BLaER1 (cell line): ENCODE results near the gene NFKBIB.
A peak's percentile ranks its signal among the peaks of the same experiment; 100 is the strongest.
"Not testable (repeated sequence)": the region's sequence is repeated elsewhere in the genome, so short reads cannot be mapped to it uniquely, and the experiment has no call there.

Source experiments
- H3K27ac ChIP-seq: shearing (Covaris generic); formaldehyde crosslinking; 2 replicates; pipeline ENCODE4 v1.8.1; 2022
- H3K27me3 ChIP-seq: shearing (Covaris generic); formaldehyde crosslinking; 2 replicates; pipeline ENCODE4 v1.8.1; 2022
- H3K36me3 ChIP-seq: shearing (Covaris generic); formaldehyde crosslinking; 2 replicates; pipeline ENCODE4 v1.8.1; 2022
- H3K4me1 ChIP-seq: shearing (Covaris generic); formaldehyde crosslinking; 2 replicates; pipeline ENCODE4 v1.8.1; 2022
- H3K4me2 ChIP-seq: shearing (Covaris generic); formaldehyde crosslinking; 2 replicates; pipeline ENCODE4 v1.8.1; 2022
- H3K4me3 ChIP-seq: shearing (Covaris generic); formaldehyde crosslinking; 2 replicates; pipeline ENCODE4 v1.8.1; 2022
- H3K9ac ChIP-seq: shearing (Covaris generic); formaldehyde crosslinking; 2 replicates; pipeline ENCODE4 v1.8.1; 2022
- H3K9me3 ChIP-seq: shearing (Covaris generic); formaldehyde crosslinking; 2 replicates; pipeline ENCODE4 v1.8.1; 2022
- H4K20me1 ChIP-seq: shearing (Covaris generic); formaldehyde crosslinking; 2 replicates; pipeline ENCODE4 v1.8.1; 2022
- Cebpa-rat ChIP-seq: shearing (Covaris generic); IDR thresholded peaks from 2 replicates; pipeline ENCODE4 v1.8.1; 2022

NFKBIB gene

GRCh38 chr19:38875656-38876395, 23.9 kb upstream of the NFKBIB start:
- no peaks in the 10 kb centered on the region for H3K27me3 ChIP-seq
- no peak overlapping the region for H3K4me3 ChIP-seq
- H3K27ac ChIP-seq = peak overlapping the region; percentile 100
- no peak for TF ChIP-seq Cebpa-rat
- H3K4me2 ChIP-seq = peak overlapping the region; percentile 100
- H3K4me1 ChIP-seq = peaks cover 94% of the 10 kb centered on the region
- H3K9me3 ChIP-seq = no peaks in the 10 kb centered on the region
- no peaks in the 10 kb centered on the region for H3K36me3 ChIP-seq
- 0 out of 2 replicates have a peak overlapping the region, but pooled peaks have one; percentile 28 for H3K9ac ChIP-seq
- no peaks in the 10 kb centered on the region for H4K20me1 ChIP-seq

DNA sequence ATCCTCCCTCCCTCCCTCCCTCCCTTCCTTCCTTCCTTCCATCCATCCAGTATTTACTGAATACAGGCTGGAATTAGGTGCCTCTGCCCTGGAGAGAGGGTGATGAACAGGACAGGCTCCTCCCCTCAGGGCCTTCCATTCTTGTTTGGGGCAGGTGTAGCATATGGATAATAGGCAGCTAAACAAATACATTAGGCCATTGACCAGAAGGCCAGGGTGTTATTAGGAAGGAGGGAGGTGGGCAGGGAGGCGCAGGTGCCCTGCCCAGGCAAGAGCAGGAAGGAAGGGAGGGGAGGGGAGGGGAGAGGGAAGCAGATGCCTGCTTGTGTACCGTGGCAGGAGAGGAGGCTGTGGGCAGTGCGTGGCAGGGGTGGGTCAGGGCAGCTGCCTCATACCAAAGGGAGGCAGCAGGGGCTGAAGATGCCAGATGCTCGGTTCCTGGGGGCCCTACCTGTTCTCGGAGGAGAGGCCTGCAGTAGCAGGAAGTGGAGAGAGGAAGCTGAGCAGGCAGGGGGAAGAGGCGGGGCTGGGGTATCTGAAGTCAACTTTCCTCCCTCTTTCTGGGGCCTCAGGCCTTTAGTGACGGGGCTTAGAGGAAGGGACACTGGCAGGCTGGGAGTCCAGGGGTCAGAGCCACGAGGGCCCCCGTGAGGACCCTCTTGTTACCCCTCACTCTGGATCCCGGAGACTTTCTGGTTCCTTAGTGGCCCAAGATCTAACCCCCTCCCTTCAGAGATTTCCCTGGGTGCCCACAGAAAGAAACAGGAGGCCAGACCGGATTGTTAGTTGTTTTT, 21.8 kb upstream of the NFKBIB start, which contains the start of gene RINL:
Gene RINL, minus strand, starts transcription at position 495 of the 794 bp plus-strand sequence. CDS start 1,533 bp downstream, outside the sequence.
- TF ChIP-seq Cebpa-rat = no peak
- H3K4me1 ChIP-seq = peaks cover 94% of the 10 kb centered on the region
- no peaks in the 10 kb centered on the region for H3K9me3 ChIP-seq
- H3K9ac ChIP-seq = peak within 1 kb of the TSS; percentile 93
- H3K36me3 ChIP-seq = peaks cover 14% of the 10 kb centered on the region; the same call in 1 of the 2 replicates
- H3K27me3 ChIP-seq = no peaks in the 10 kb centered on the region
- H4K20me1 ChIP-seq = no peaks in the 10 kb centered on the region
- H3K4me2 ChIP-seq = peak within 1 kb of the TSS; percentile 100
- peak within 1 kb of the TSS; percentile 100 for H3K27ac ChIP-seq
- H3K4me3 ChIP-seq = peak within 1 kb of the TSS; percentile 63

GRCh38 chr19:38878575-38879399, 21.0 kb upstream of the NFKBIB start:
- peaks cover 19% of the 10 kb centered on the region for H3K36me3 ChIP-seq
- peak overlapping the region; percentile 63 for H3K4me3 ChIP-seq
- no peaks in the 10 kb centered on the region for H3K27me3 ChIP-seq
- H3K9me3 ChIP-seq = no peaks in the 10 kb centered on the region
- peak overlapping the region; percentile 93 for H3K9ac ChIP-seq
- peak overlapping the region; percentile 100 for H3K4me2 ChIP-seq
- H3K4me1 ChIP-seq = peaks cover 94% of the 10 kb centered on the region
- peak overlapping the region; percentile 100 for H3K27ac ChIP-seq
- H4K20me1 ChIP-seq = no peaks in the 10 kb centered on the region
- TF ChIP-seq Cebpa-rat = no peak

- Histone ChIP-seq H3K9me3 (no peaks in the 10 kb centered on the region), H3K9ac (peak overlapping the region; percentile 93), H3K4me1 (peaks cover 93% of the 10 kb centered on the region), H4K20me1 (no peaks in the 10 kb centered on the region), H3K4me3 (peak overlapping the region; percentile 63), H3K27me3 (no peaks in the 10 kb centered on the region), H3K36me3 (peaks cover 20% of the 10 kb centered on the region), H3K27ac (peak overlapping the region; percentile 100), H3K4me2 (peak overlapping the region; percentile 100)
- TF ChIP-seq Cebpa-rat = no peak
Observed at GRCh38 chr19:38879400-38879751, 20.4 kb upstream of the NFKBIB start.

- Histone ChIP-seq H3K36me3 (peaks cover 20% of the 10 kb centered on the region), H3K4me1 (peaks cover 90% of the 10 kb centered on the region), H4K20me1 (no peaks in the 10 kb centered on the region), H3K9me3 (no peaks in the 10 kb centered on the region), H3K9ac (peak overlapping the region; percentile 93), H3K27me3 (no peaks in the 10 kb centered on the region), H3K4me2 (peak overlapping the region; percentile 100), H3K27ac (peak overlapping the region; percentile 100), H3K4me3 (no peak overlapping the region)
- TF ChIP-seq Cebpa-rat = no peak
Observed at GRCh38 chr19:38880076-38880881, 19.5 kb upstream of the NFKBIB start.

GRCh38 chr19:38880882-38881609, 18.7 kb upstream of the NFKBIB start:
- H3K27ac ChIP-seq = peak overlapping the region; percentile 100
- no peaks in the 10 kb centered on the region for H4K20me1 ChIP-seq
- TF ChIP-seq Cebpa-rat = no peak
- peaks cover 20% of the 10 kb centered on the region for H3K36me3 ChIP-seq
- peaks cover 82% of the 10 kb centered on the region for H3K4me1 ChIP-seq
- H3K9ac ChIP-seq = 0 out of 2 replicates have a peak overlapping the region, but pooled peaks have one; percentile 93
- H3K4me2 ChIP-seq = peak overlapping the region; percentile 100
- no peak overlapping the region for H3K4me3 ChIP-seq
- H3K27me3 ChIP-seq = no peaks in the 10 kb centered on the region
- no peaks in the 10 kb centered on the region for H3K9me3 ChIP-seq

GRCh38 chr19:38883286-38883685, 16.5 kb upstream of the NFKBIB start:
- no peak for TF ChIP-seq Cebpa-rat
- Histone ChIP-seq H3K4me2 (peak overlapping the region; percentile 54), H3K27me3 (no peaks in the 10 kb centered on the region), H3K36me3 (peaks cover 34% of the 10 kb centered on the region), H3K4me3 (no peak overlapping the region), H3K9me3 (no peaks in the 10 kb centered on the region), H3K4me1 (peaks cover 65% of the 10 kb centered on the region), H3K27ac (peak overlapping the region; percentile 71), H3K9ac (0 out of 2 replicates have a peak overlapping the region, but pooled peaks have one; percentile 43), H4K20me1 (no peaks in the 10 kb centered on the region)

DNA sequence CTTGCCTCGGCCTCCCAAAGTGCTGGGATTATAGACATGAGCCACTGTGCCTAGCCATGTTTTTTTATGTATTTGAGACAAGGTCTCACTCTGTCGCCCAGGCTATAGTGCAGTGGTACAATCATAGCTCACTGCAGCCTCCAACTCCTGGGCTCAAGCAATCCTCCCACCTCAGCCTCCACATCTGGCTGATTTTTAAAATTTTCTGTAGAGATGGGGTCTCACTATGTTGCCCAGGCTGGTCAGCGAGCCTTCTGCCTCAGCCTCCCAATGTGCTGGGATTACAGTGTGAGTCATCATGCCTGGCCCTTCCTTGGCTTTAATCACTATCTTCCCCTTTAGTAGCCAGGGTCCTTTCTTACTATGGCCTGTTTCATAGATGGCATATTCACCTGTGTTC, 15.1 kb upstream of the NFKBIB start:
- not testable (repeated sequence) for H3K9ac ChIP-seq, H3K4me2 ChIP-seq, H3K27me3 ChIP-seq, H3K4me3 ChIP-seq, H3K27ac ChIP-seq, H3K9me3 ChIP-seq, H4K20me1 ChIP-seq
- Histone ChIP-seq H3K36me3 (peaks cover 48% of the 10 kb centered on the region), H3K4me1 (peaks cover 62% of the 10 kb centered on the region)
